Endometrial microvascular endothelial cells (primary cell): ENCODE results near the gene TWIST2. TPM values are rescaled to one million over a fixed set of nuclear protein-coding genes. Genes with fewer than 3 reads are reported as not detected.

Experiments
- in situ Hi-C: cut with HindIII; loops from 2 replicates; pipeline ENCODE4 v1.10.0; 2017; ENCODE audit warnings: low sequenced_read_pairs, low pct_unique_long_range_greater_than_20kb; ENCODE audit errors: inconsistent ontology term
- total RNA-seq: library from RNA; depleted of rRNA; stranded (reverse); fragments of >200 nt; gene quantifications from one replicate; pipeline ENCODE4 v1.2.3, GENCODE V29; 2015; ENCODE audit errors: inconsistent ontology term

The TWIST2 gene
- total RNA-seq, 1 donor from 2014 or later: 1.1 TPM

DNA sequence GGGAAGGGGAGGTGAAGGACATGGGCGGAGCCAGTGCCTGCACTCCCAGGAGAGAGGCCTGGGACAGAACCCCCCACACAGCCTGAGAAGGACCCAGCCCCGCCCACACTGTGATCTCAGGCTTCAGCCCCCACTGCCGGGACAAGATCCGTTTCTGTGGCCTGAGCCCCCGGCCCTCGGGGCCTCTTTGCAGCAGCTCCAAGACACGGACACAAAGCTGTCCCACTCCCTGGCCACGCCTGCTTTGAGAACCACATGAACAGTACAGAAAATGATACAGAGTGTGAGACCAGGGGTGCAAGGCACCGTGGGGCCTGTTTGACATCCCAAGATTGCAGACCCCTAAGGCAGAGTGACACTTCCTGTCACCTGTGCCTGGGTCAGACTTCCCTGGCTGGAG, 74.5 kb downstream of the TWIST2 start:
- in situ Hi-C loops: no loop called here

- in situ Hi-C loops: no loop called here
Observed at GRCh38 chr2:238924032-238924431, 76.1 kb downstream of the TWIST2 start.

- in situ Hi-C loops: no loop called here
Observed at GRCh38 chr2:238924796-238925195, 76.9 kb downstream of the TWIST2 start.

DNA sequence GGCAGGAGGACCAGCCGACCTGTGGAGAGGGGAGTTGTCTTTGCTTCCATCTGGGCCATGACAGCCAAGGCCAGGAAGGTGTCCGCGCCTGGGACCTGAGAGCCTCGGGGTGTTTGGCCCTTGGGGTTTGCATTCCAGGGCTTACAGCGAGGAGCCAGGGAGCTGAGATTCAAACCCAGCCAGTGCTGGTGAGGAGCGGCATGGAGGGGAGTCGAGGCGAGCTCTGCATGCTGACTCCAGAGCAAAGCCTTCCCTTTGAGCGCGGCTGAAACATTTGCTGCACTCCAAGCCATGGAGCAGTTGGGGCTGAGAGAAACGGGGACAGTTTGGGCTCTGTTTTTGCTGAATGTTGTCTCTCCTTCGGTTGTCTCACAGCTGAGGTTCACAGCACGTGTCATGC, 77.4 kb downstream of the TWIST2 start:
- in situ Hi-C loops: no loop called here

GRCh38 chr2:238925816-238926521, 78.1 kb downstream of the TWIST2 start:
- in situ Hi-C loops: no loop called here

DNA sequence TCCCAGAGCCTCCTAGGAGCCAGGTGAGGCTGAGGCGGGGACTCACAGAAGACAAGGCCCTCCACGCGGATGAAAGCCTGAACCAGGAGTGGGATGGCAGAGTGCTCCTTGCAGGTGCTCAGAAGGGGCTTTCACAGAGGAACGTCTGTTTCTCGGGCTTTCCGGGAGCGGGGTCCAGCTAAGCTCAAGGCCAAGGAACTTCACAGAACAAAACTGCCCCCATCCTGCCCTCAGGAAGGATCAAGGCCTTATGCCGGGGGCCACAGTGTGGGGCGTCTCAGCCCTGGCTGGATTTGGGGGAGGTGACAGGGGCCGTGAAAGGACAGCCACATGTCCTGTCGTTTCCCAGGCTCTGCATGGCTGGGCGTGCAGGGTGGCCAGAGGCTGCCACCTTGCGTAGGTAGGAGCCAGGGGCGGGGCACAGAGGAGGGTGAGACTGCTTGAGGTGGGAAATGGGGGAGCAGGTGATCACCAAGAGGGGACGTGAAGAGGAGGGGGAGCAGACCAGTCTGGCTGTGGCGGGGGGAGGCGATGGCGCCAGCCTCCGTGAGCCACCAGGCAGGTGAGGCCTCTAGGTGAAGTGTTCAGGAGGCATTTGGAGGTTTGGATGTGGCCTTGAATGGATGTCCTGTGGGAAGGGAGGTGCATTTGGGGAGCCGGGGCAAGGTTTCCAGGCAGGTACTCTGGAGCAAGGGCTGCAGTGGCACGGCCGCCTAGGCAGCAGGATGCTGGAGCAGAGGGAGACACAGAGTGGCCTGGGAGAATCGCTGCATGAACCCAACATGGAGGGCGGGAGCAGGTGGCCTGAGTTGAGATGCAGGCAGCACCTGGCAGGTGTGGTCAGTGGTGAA, 79.1 kb downstream of the TWIST2 start:
- in situ Hi-C loops: no loop called here

DNA sequence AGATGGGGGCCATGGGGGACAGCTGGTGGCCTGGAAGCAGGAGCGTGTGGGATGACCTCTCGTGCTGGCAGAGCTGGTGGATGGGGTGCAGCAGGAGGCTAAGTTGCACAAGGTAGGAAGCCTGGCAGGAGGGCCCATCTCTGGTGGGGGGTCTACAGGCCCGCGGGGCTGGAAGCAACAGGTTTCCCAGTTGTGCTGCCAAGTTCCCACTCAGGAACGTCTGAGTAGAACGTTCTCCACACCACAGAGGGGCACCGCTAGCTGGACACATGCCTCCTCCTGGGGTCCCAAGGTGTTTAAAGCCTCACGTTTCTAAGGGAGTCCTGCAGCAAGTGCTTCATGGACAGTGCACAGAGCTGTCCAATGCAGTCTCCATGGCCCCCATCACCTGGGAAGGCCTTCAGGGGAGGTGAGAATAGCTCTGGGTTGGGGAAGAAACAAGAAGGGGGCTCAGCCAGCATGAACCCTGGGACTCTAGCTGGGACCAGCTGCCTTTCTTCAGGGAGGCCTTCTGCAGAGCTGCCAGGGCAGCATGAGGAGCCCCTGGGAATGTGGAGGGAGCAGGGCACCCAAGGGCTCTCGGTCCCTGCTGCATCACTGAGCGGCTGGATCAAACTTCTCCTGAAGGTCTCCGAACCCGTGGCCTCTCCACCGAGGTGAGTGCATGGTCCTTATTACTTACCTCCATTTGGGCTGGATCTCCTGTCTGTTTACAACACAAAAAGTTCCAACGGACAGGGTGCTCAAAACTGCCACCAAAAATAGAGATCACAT, 80.0 kb downstream of the TWIST2 start:
- in situ Hi-C loops: no loop called here

GRCh38 chr2:238928520-238929241, 80.8 kb downstream of the TWIST2 start:
- in situ Hi-C loops: no loop called here

DNA sequence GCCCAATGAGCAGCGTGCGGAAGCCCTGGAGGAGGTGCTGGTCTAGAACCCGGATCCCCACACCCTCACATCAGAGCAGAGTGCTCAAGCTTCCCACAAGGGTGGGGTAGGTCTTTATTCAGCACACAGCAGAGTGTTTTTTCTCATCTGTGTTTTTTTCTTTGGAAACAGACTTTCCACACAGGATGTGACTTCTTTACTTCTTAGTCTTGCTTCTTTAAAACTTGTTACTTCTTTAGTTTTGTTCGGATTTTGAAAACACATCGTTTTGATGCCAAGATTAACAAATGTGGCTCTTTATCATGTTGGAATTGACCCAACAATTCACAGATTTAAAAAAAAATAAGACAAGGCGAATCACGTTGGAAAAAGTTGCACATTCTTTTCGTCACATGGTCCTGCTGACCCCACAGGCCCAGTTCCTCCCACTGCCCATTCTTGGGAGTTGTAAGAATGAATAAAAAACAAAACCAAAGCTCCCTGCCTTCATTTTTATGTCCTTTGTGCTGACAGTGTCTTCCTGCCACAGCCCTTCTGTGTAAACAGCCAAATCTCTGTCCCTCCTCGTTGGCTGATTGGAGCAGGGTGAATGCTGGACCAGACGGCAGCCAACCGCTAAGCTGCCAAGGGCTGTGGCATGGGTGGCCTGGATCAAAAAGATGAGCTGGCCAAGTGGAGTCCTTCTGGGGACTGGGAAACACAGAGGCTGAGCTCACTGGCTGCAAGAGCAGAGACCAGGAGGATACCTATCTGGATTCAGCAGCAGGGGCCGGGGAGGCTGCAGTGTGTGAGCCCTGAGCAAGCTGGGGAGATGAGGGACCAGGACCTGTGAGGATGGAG, 81.6 kb downstream of the TWIST2 start:
- in situ Hi-C loops: no loop called here

GRCh38 chr2:238930216-238930615, 82.3 kb downstream of the TWIST2 start:
- in situ Hi-C loops: no loop called here

- in situ Hi-C loops: no loop called here
Observed at GRCh38 chr2:238936162-238937052, 88.5 kb downstream of the TWIST2 start.

- in situ Hi-C loops: no loop called here
Observed at GRCh38 chr2:238938003-238938400, 90.1 kb downstream of the TWIST2 start.

GRCh38 chr2:238938401-238939055, 90.6 kb downstream of the TWIST2 start:
- in situ Hi-C loops: no loop called here

GRCh38 chr2:238939074-238939473, 91.2 kb downstream of the TWIST2 start:
- in situ Hi-C loops: no loop called here

DNA sequence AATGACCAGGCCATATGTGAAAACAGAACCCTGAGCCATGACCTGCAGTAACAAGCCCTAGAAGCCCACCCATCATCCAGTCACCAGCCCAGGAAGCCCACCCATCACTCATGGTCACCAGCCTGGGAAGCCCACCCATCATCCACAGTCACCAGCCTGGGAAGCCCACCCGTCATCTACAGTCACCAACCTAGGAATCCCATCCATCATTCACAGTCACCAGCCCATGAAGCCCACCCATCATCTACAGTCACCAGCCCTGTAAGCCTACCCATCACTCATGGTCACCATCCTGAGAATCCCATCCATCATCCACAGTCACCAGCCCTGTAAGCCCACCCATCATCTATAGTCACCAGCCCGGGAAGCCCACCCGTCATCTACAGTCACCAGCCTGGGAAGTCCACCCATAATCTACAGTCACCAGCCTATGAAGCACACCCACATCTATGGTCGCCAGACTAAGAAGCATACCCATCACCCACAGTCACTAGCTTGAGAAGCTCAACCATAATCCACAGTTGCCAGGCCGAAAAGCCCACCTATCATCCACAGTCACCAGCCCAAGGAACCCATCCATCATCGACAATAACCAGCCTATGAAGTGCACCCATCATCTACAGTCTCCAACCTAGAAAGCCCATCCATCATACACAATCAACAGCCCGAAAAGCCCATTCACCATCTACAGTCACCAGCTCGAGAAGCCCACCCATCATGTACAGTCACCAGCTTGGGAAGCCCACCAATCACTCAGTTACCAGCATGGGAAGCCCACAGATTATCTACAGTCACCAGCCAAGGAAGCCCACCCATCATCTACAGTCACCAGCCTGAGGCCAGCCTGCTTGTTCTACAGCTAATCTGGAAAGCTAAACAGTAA, 91.9 kb downstream of the TWIST2 start:
- in situ Hi-C loops: no loop called here

GRCh38 chr2:238940806-238941205, 92.9 kb downstream of the TWIST2 start:
- in situ Hi-C loops: no loop called here
